ENCODE results near the gene SAMD3.
A peak's percentile ranks its signal among the peaks of the same experiment; 100 is the strongest.
"Not testable (repeated sequence)": the region's sequence is repeated elsewhere in the genome, so short reads cannot be mapped to it uniquely, and the experiment has no call there.

SAMD3 gene, protein sequence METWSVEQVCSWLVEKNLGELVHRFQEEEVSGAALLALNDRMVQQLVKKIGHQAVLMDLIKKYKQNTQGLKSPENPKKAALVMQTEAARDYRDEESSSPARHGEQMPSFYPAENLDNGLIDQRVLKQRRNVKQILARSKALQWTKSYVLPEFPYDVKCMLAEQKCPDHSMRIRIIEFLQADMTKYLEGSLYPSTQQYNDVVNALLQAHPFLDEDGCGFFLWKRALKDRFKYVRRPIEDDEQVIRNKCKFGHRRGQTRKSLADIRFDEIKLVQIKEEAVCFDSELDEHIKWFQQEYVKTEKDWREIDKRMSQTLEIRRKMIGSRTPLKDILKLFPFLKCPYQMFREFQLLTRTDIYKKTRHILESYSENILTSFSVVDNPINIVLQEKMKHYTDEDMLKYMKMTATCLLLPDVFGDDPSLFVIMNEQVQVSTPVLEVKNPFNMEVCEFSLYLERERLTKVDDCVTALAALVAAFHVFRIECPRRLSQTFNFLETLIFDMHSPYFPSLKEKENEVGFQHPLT

DNA sequence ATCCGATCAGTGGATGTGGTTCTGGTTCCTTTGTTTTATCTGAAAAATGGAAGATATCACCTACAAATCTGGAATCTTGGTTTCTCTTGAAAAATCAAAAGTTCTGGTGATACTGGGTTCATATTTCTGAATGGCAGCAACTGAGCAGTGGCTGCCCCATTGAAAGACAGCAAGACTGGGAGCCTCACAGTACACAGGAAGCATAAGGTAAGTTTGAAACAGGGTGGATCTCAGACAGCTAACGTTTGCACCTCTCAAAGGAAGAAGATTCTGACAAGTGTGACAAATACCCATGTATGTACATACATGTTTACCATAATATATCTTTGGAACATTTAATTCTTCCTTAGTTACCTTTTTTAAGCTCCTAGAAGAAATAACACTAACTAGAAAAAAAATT is at the start of gene SAMD3:
TSS of gene SAMD3 (minus strand) at position 177 of the 400 bp plus-strand sequence. CDS start 7,678 bp downstream, outside the sequence.
- DNase-seq (ENCODE audit: low read depth) = peak; percentile 42
- no peak within 1 kb of the TSS for H3K4me3 ChIP-seq (ENCODE audit: low read depth, low read length)
- TF ChIP-seq, protein P1, sequence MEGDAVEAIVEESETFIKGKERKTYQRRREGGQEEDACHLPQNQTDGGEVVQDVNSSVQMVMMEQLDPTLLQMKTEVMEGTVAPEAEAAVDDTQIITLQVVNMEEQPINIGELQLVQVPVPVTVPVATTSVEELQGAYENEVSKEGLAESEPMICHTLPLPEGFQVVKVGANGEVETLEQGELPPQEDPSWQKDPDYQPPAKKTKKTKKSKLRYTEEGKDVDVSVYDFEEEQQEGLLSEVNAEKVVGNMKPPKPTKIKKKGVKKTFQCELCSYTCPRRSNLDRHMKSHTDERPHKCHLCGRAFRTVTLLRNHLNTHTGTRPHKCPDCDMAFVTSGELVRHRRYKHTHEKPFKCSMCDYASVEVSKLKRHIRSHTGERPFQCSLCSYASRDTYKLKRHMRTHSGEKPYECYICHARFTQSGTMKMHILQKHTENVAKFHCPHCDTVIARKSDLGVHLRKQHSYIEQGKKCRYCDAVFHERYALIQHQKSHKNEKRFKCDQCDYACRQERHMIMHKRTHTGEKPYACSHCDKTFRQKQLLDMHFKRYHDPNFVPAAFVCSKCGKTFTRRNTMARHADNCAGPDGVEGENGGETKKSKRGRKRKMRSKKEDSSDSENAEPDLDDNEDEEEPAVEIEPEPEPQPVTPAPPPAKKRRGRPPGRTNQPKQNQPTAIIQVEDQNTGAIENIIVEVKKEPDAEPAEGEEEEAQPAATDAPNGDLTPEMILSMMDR (IDR thresholded peaks at IDR 0.05; ENCODE audit: insufficient read depth, low read depth, low read length, missing control alignments) = no peak

DNA sequence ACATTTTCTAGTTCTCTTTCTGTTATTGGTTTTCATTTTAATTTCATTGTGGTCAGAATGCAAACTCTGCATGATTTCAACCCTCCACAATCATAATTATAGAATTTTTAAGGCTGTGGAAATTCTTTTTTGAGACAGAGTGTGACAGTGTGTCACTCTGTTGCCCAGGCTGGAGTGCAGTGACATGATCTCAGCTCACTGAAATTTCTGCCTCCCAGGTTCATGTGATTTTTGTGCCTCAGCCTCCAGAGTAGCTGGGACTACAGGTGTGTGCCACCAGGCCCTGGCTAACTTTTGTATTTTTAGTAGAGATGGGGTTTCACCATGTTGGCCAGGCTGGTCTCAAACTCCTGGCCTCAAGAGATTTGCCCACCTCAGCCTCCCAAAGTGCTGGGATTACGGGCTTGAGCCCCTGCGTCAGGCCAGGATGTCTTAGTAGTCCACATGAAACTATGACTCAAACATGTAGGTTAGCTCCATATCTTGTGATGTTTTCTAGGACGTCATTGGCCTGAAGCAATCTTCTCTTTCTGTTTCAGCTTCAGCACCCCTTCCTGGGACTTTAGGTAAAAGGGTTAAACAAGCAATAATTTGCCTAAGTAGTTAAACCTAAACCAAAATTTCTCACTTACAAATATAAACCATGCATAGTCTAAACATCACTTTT is 47.4 kb upstream of the SAMD3 start:
- DNase-seq (ENCODE audit: low read depth) = peak; percentile 87
- TF ChIP-seq, protein P1 (IDR thresholded peaks at IDR 0.05; ENCODE audit: insufficient read depth, low read depth, low read length, missing control alignments) = no peak
- 0 out of 2 replicates have a peak overlapping the region, but pooled peaks have one; percentile 6 for H3K4me3 ChIP-seq (ENCODE audit: low read depth, low read length)

DNA sequence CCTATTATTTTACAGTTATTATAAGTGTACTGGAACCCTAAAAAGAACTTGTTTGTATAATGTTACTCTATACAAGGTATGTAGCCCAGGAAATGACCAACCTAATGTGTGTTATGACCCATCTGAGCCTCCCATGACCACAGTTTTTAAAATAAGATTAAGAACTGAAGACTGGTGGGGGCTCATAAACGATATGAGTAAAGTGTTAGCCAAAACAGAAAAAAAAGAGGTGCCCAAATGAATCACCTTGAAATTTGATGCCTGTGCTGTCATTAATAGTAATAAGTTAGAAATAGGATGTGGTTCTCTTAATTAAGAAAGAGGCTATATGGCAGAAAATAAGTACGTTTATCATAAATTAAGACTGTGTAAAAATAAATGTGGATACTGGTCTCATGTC is 42.8 kb upstream of the SAMD3 start:
- not testable (repeated sequence) for H3K4me3 ChIP-seq (ENCODE audit: low read depth, low read length)
- DNase-seq (ENCODE audit: low read depth) = peak; percentile 29

DNA sequence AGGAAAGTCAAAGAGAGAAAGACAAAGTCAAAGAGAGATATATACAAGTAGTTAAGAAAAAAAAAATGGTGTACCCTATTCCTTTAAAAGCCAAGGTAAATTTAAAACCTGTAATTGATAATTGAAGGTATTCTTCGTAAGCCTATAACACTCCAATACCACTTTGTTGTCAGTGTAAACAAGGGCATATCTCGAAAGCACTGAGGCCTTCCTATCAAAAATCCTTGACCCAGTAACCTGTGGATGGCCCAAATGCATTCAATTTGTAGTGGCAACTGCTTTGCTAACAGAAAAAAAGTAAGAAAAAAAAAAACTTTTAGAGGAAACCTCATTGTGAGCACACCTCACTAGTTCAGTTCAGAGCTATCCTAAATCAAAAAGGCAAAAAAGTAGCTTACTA is 39.3 kb upstream of the SAMD3 start:
- DNase-seq (ENCODE audit: low read depth) = no peak
- TF ChIP-seq, protein P1 (IDR thresholded peaks at IDR 0.05; ENCODE audit: insufficient read depth, low read depth, low read length, missing control alignments) = no peak
- peak overlapping the region; percentile 63 for H3K4me3 ChIP-seq (ENCODE audit: low read depth, low read length)

DNA sequence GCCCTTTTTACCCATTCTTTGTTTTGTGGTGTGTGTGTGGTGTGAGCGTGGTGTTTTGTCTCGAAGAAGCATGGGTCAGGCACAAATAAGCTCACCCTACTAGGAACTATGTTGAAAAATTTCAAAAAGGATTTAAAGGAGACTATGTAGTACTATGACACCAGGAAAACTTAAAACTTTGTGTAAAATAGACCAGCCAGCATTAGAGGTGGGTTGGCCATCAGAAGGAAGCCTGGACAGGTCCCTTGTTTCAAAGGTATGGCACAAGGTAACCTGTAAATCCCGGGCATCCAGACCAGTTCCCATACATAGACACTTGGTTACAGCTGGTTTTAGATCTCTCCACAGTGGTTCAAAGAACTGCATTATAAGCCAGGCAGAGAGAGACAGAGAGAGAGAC is 38.8 kb upstream of the SAMD3 start:
- peak; percentile 12 for DNase-seq (ENCODE audit: low read depth)
- peak overlapping the region; percentile 63 for H3K4me3 ChIP-seq (ENCODE audit: low read depth, low read length)

DNA sequence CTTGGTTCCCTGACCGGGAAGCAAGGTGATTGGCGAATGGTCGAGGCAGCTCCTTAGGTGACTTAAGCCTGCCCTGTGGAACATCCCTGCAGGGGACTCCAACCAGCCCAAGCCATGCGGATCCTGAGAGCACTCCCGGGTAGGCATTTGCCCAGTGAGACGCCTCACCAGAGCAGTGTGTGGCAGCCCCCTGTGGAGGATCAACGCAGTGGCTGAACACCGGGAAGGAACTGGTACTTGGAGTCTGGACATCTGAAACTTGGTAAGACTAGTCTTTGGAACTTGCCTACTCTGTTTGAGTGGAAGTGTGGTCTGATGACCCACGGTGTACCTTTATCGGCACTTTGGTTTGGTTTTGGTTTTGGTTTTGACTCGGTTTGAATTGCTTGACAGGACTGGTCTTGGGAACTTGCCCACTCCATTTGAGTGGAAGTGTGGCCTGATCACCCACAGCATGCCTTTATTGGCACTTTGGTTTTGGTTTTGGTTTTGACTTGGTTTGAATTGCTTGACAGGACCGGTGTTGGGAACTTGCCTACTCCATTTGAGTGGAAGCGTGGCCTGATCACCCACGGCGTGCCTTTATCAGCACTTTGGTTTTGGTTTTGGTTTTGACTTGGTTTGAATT is 38.0 kb upstream of the SAMD3 start:
- TF ChIP-seq, protein P1 (IDR thresholded peaks at IDR 0.05; ENCODE audit: insufficient read depth, low read depth, low read length, missing control alignments) = peak; percentile 10
- DNase-seq (ENCODE audit: low read depth) = peak; percentile 83
- peak overlapping the region; percentile 63 for H3K4me3 ChIP-seq (ENCODE audit: low read depth, low read length)

DNA sequence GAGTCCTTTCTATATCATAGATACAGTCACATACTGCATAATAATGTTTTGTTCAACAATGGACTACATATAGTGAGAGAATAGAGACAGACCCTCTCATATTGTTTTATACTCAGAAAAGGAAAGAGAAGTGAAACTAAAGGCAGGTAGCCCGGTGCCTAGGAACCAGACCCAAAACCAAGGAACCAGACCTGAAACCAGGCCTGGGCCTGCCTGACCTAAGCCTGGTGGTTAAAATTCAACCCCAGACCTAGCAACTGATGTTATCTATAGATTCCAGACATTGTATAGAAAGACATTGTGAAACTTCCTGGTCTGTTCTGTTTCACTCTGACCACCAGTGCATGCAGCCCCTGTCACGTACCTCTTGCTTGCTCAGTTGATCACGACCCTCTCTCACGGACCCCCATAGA is 37.3 kb upstream of the SAMD3 start:
- DNase-seq (ENCODE audit: low read depth) = peak; percentile 89
- peak overlapping the region; percentile 63 for H3K4me3 ChIP-seq (ENCODE audit: low read depth, low read length)

DNA sequence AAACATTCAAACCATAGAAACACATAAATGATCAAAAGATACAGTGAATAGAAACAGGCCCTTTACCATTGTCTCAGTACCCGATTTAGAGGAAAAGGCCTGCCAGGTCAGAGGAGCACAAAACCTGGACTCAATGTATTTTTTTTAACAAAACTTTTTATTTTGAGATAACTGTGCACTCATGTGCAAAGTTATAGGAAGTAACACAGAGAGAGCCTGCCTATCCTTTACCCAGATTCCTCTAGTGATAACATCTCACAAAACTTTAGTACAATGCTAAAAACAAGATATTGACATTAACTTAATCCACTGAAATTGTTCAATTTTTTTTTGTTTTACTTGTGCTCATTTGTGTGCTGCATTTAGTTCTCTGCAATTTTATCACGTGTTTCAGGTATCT is 36.8 kb upstream of the SAMD3 start:
- TF ChIP-seq, protein P1 (IDR thresholded peaks at IDR 0.05; ENCODE audit: insufficient read depth, low read depth, low read length, missing control alignments) = no peak
- peak overlapping the region; percentile 43 for H3K4me3 ChIP-seq (ENCODE audit: low read depth, low read length)
- DNase-seq (ENCODE audit: low read depth) = no peak
